GM19240 (cell line): ENCODE measurements around the gene FGF11.
"Not testable (repeated sequence)": the region's sequence is repeated elsewhere in the genome, so short reads cannot be mapped to it uniquely, and the experiment has no call there.

Source experiments
- DNase-seq: peaks from one replicate; pipeline ENCODE4 v3.0.0; 2011; ENCODE audit warnings: low spot score; ENCODE audit not compliant: insufficient read length

FGF11 gene

GRCh38 chr17:7478276-7479212, 39.2 kb downstream of the FGF11 start:
- DNase-seq, result peak; percentile 29

GRCh38 chr17:7479213-7480088, 40.1 kb downstream of the FGF11 start, which contains the start of gene ZBTB4:
Gene ZBTB4 (minus strand): TSS chr17:7479631. CDS start chr17:7466801, 12,830 bp downstream.
- no peak for DNase-seq

GRCh38 chr17:7480089-7480384, 40.7 kb downstream of the FGF11 start:
- no peak for DNase-seq

GRCh38 chr17:7481275-7481674, 42.0 kb downstream of the FGF11 start, which contains the start of gene SLC35G6:
Gene SLC35G6 (plus strand): TSS chr17:7481446. CDS start chr17:7481517, 71 bp downstream.
- not testable (repeated sequence) for DNase-seq

GRCh38 chr17:7481842-7482741, 42.8 kb downstream of the FGF11 start:
- DNase-seq, result not testable (repeated sequence)

- DNase-seq, result not testable (repeated sequence)
These were observed 43.4 kb downstream of the FGF11 start for GRCh38 chr17:7482742-7483088.

- peak; percentile 80 for DNase-seq
These were observed 44.1 kb downstream of the FGF11 start for GRCh38 chr17:7483255-7484066.

GRCh38 chr17:7484067-7484918, 45.0 kb downstream of the FGF11 start, which contains the start of gene POLR2A:
Gene POLR2A (plus strand): TSS chr17:7484366.
- DNase-seq, result peak; percentile 88

GRCh38 chr17:7484919-7485377, 45.6 kb downstream of the FGF11 start:
- no peak for DNase-seq

GRCh38 chr17:7486181-7486580, 46.9 kb downstream of the FGF11 start:
- DNase-seq, result no peak

- DNase-seq, result no peak
These were observed 50.8 kb downstream of the FGF11 start for GRCh38 chr17:7490144-7490543.

GRCh38 chr17:7491583-7491982, 52.3 kb downstream of the FGF11 start:
- no peak for DNase-seq

- no peak for DNase-seq
These were observed 54.6 kb downstream of the FGF11 start for GRCh38 chr17:7493941-7494340.
